Endothelial cell of umbilical vein (primary cell): ENCODE data around the gene TFAP2E. TPM values are rescaled to one million over a fixed set of nuclear protein-coding genes. Genes with fewer than 3 reads are reported as not detected.

Experiments used
- BruUV-seq: library from RNA; stranded (reverse); fragments of 400-500 nt; replicated peaks from 2 replicates; lab custom pipeline; 2021; lab: Mats Ljungman, UMichigan
- CTCF ChIA-PET: fragments of 300-600, 350-600 bp; sonication (Branson Sonifier 250); formaldehyde crosslinking; loops from one replicate; lab custom pipeline; 2021; ENCODE audit warnings: antibody characterized with exemption, inconsistent platforms; lab: Charles Lee
- POLR2A ChIA-PET: fragments of 300-600, 350-600 bp; sonication (Branson Sonifier 250); formaldehyde crosslinking; loops from one replicate; lab custom pipeline; 2021; ENCODE audit warnings: antibody characterized with exemption, inconsistent platforms; lab: Charles Lee
- DNase-seq: peaks from one replicate; pipeline ENCODE4 v3.0.0-alpha.2; 2011; ENCODE audit warnings: low read depth, low spot score
- FAIRE-seq: peaks from 2 replicates; lab custom pipeline; 2011; peaks lifted over from hg19 to GRCh38; lab: Jason Lieb, UNC
- H2AFZ ChIP-seq: 2 replicates; pipeline ENCODE4 v1.6.0; 2012; ENCODE audit warnings: low read depth, low read length, control low read depth, inconsistent platforms
- H3K27ac ChIP-seq: 2 replicates; pipeline ENCODE4 v1.5.1; 2011; ENCODE audit warnings: low read depth, mild to moderate bottlenecking, control low read depth, low read length, moderate library complexity; ENCODE audit not compliant: insufficient read depth
- H3K27me3 ChIP-seq, 2 experiments: 2 replicates each; pipeline versions ENCODE4 v1.6.0 to v1.6.1; 2011; ENCODE audit warnings: low read length in 2 of 2, mixed read lengths in 1 of 2; ENCODE audit not compliant: control insufficient read depth in 2 of 2, insufficient read depth in 2 of 2
- H3K36me3 ChIP-seq, 2 experiments: 2 replicates in 1 of 2; 3 replicates in 1 of 2; pipeline ENCODE4 v1.5.1; 2011; ENCODE audit warnings: low read length in 2 of 2, mild to moderate bottlenecking in 1 of 2, moderate library complexity in 1 of 2; ENCODE audit not compliant: control insufficient read depth in 2 of 2, insufficient read depth in 2 of 2; ENCODE audit errors: extremely low read depth in 1 of 2
- H3K4me1 ChIP-seq: 3 replicates; pipeline ENCODE4 v1.5.1; 2011; ENCODE audit warnings: mild to moderate bottlenecking, low read length; ENCODE audit not compliant: control insufficient read depth, insufficient read depth; ENCODE audit errors: extremely low read depth
- H3K4me2 ChIP-seq: 2 replicates; pipeline ENCODE4 v1.6.1; 2011; ENCODE audit warnings: low read length, control low read depth, mixed read lengths; ENCODE audit not compliant: insufficient read depth
- H3K4me3 ChIP-seq, 3 experiments: fragments of 200-600 bp in 1 of 3; sonication (generic), shearing (Covaris generic) in 1 of 3; replicated peaks in 1 of 3; 2 replicates each; pipeline ENCODE4 v1.5.1; 2011 to 2016; ENCODE audit warnings: control low read depth in 3 of 3, low read length in 3 of 3, mild to moderate bottlenecking in 2 of 3, inconsistent platforms in 1 of 3, low read depth in 1 of 3, moderate library complexity in 1 of 3; ENCODE audit not compliant: insufficient read depth in 1 of 3
- H3K79me2 ChIP-seq: 2 replicates; pipeline ENCODE4 v1.6.0; 2012; ENCODE audit warnings: low read length, inconsistent platforms; ENCODE audit not compliant: control insufficient read depth, insufficient read depth
- H3K9ac ChIP-seq: replicated peaks from 2 replicates; pipeline ENCODE3; 2011; ENCODE audit warnings: low read length, control low read depth; ENCODE audit not compliant: insufficient read depth; ENCODE audit errors: extremely low read depth
- H3K9me1 ChIP-seq: replicated peaks from 3 replicates; pipeline ENCODE4 v1.6.0; 2011; ENCODE audit warnings: mild to moderate bottlenecking, low read length; ENCODE audit not compliant: control insufficient read depth, insufficient read depth; ENCODE audit errors: extremely low read depth
- H3K9me3 ChIP-seq: replicated peaks from 2 replicates; pipeline ENCODE4 v1.5.1; 2012; ENCODE audit warnings: low read length, inconsistent platforms; ENCODE audit not compliant: control insufficient read depth, insufficient read depth
- H4K20me1 ChIP-seq: replicated peaks from 2 replicates; pipeline ENCODE3; 2011; ENCODE audit warnings: mild to moderate bottlenecking, low read length; ENCODE audit not compliant: control insufficient read depth, insufficient read depth; ENCODE audit errors: extremely low read depth
- CTCF ChIP-seq, 2 donors: IDR thresholded peaks; 1 replicate in 1 of 2; 2 replicates in 1 of 2; pipeline ENCODE4 v1.5.1; 2011; ENCODE audit warnings: low read length in 2 of 2, mild to moderate bottlenecking in 2 of 2, moderate library complexity in 2 of 2, control low read depth in 1 of 2, inconsistent platforms in 1 of 2, low read depth in 1 of 2; ENCODE audit not compliant: insufficient read depth in 1 of 2; ENCODE audit errors: extremely low read depth in 1 of 2
- EZH2 ChIP-seq: IDR thresholded peaks from 2 replicates; pipeline ENCODE4 v1.6.1; 2012; ENCODE audit warnings: borderline replicate concordance, low read depth, mild to moderate bottlenecking, moderate library complexity, low read length, inconsistent platforms; ENCODE audit not compliant: severe bottlenecking
- FOS ChIP-seq: IDR thresholded peaks from 2 replicates; pipeline ENCODE4 v1.6.1; 2011; ENCODE audit warnings: mild to moderate bottlenecking, low read length, moderate library complexity, borderline replicate concordance; ENCODE audit not compliant: insufficient read depth
- GATA2 ChIP-seq: IDR thresholded peaks from 2 replicates; pipeline ENCODE4 v1.7.0; 2011; ENCODE audit warnings: low read depth, mild to moderate bottlenecking, moderate library complexity, mixed read lengths, low read length; ENCODE audit not compliant: insufficient read length, insufficient read depth
- JUN ChIP-seq: IDR thresholded peaks from 2 replicates; pipeline ENCODE4 v1.6.1; 2011; ENCODE audit warnings: borderline replicate concordance, low read depth; ENCODE audit not compliant: insufficient read length, insufficient read depth
- MAX ChIP-seq: IDR thresholded peaks from 2 replicates; pipeline ENCODE4 v1.6.1; 2011; ENCODE audit not compliant: insufficient read depth, insufficient read length
- MYC ChIP-seq: IDR thresholded peaks from one replicate; pipeline ENCODE4 v1.6.1; 2011; ENCODE audit warnings: mild to moderate bottlenecking, low read depth, low read length
- POLR2A ChIP-seq: IDR thresholded peaks from 2 replicates; pipeline ENCODE4 v1.6.1; 2012; ENCODE audit warnings: low read depth, mild to moderate bottlenecking, control low read depth, low read length
- POLR2AphosphoS5 ChIP-seq: IDR thresholded peaks from 2 replicates; pipeline ENCODE4 v1.6.1; 2012; ENCODE audit warnings: low read depth, mild to moderate bottlenecking, control low read depth, low read length, moderate library complexity; ENCODE audit not compliant: insufficient read depth
- dilution Hi-C: fragments of 300-500 bp; cut with MboI; formaldehyde crosslinking; loops from one replicate; pipeline ENCODE4 v1.15.0; 2019; ENCODE audit warnings: low sequenced_read_pairs; ENCODE audit not compliant: extremely low pct_ligation_motif_present
- intact Hi-C: fragments of 100-400 bp; cut with micrococcal nuclease; formaldehyde crosslinking; loops from one replicate; pipeline ENCODE4 v1.10.0; 2022
- polyA plus RNA-seq, 4 experiments: library from polyadenylated mRNA; depleted of rRNA in 3 of 4; stranded (reverse) in 3 of 4; unstranded in 1 of 4; fragments of >200 nt; gene quantifications; 2 replicates each; pipeline versions ENCODE4 v1.2.1 to v1.2.3, GENCODE V29; 2011 to 2012; ENCODE audit warnings: missing spikeins in 1 of 4
- total RNA-seq: library from RNA; stranded (reverse); gene quantifications from 2 replicates; pipeline ENCODE4 v1.2.3, GENCODE V29; 2021

Gene TFAP2E
- total and polyA plus RNA-seq, 2 donors (not counting 3 experiments of a cell fraction or from before 2014, with no cell fraction given): 0.06 TPM; not detected in 1

GRCh38 chr1:35524106-35524505 lies 49.0 kb upstream of the TFAP2E start:
- Histone ChIP-seq H2AFZ (no peak overlapping the region), H3K36me3 (no peaks in the 10 kb centered on the region), H4K20me1 (no peaks in the 10 kb centered on the region), H3K4me3 (no peak overlapping the region), H3K79me2 (no peaks in the 10 kb centered on the region), H3K9me3 (no peaks in the 10 kb centered on the region), H3K9me1 (no peaks in the 10 kb centered on the region), H3K27ac (no peak overlapping the region), H3K4me2 (no peak overlapping the region), H3K4me1 (no peaks in the 10 kb centered on the region), H3K27me3 (no peaks in the 10 kb centered on the region), H3K9ac (no peak overlapping the region)
- POLR2A ChIA-PET: interaction anchor here (0.5 kb wide), 1 partner anchor 12 kb away, joined by 3 read pairs; no protein-coding TSS in a partner anchor
- TF ChIP-seq POLR2AphosphoS5 (no peak), MAX (no peak), CTCF (IDR thresholded peaks at IDR 0.05; ENCODE audit: extremely low read depth in 1 of 2, insufficient read depth in 1 of 2, low read depth in 1 of 2, low read length in 2 of 2) (no peak), JUN (no peak), FOS (no peak), MYC (no peak), EZH2 (no peak), POLR2A (no peak), GATA2 (no peak)
- CTCF ChIA-PET: interaction anchor here (1.4 kb wide), 1 partner anchor 40 kb away, joined by 4 read pairs; no protein-coding TSS in a partner anchor
- FAIRE-seq (no peak), DNase-seq (no peak)
- dilution Hi-C loops: no loop called here
- no TSS peak for BruUV-seq
- intact Hi-C loops: no loop called here
